IMR-90 (cell line): ENCODE data around the gene IDH3A. TPM values are rescaled to one million over a fixed set of nuclear protein-coding genes. Genes with fewer than 3 reads are reported as not detected.

ENCODE experiments used
- ATAC-seq: fragments of 200-7000 bp; cut with Tn5 transposase; 2 replicates; pipeline ENCODE4 v1.9.1; 2020; ENCODE audit warnings: low read depth, mild to moderate bottlenecking, moderate library complexity
- BruUV-seq: library from RNA; stranded (reverse); fragments of 400-500 nt; replicated peaks from 2 replicates; lab custom pipeline; 2021; lab: Mats Ljungman, UMichigan
- CTCF ChIA-PET: fragments of 300-600 bp; formaldehyde crosslinking; extraction: SDS; loops from one replicate; lab custom pipeline; 2021; ENCODE audit warnings: antibody characterized with exemption; lab: Yijun Ruan, JAX
- POLR2A ChIA-PET: fragments of 300-600 bp; sonication (Branson Sonifier 250); formaldehyde crosslinking; loops from one replicate; lab custom pipeline; 2022; ENCODE audit warnings: antibody characterized with exemption; ENCODE audit not compliant: unreplicated experiment; lab: Charles Lee
- DNase-seq: peaks from one replicate; pipeline ENCODE4 v3.0.0; 2013
- H2AFZ ChIP-seq: replicated peaks from 2 replicates; pipeline ENCODE3; 2013; ENCODE audit warnings: low read length, mild to moderate bottlenecking; ENCODE audit not compliant: poor library complexity
- H2AK5ac ChIP-seq: 2 replicates; pipeline ENCODE4 v1.6.1; 2013; ENCODE audit warnings: low read depth, low read length, inconsistent platforms
- H2AK9ac ChIP-seq: replicated peaks from 2 replicates; pipeline ENCODE3; 2013; ENCODE audit warnings: mild to moderate bottlenecking, low read depth, low read length, moderate library complexity; ENCODE audit not compliant: poor library complexity
- H2BK120ac ChIP-seq: 2 replicates; pipeline ENCODE4 v1.6.1; 2013; ENCODE audit warnings: low read depth, low read length, inconsistent platforms
- H2BK15ac ChIP-seq: 3 replicates; pipeline ENCODE4 v1.6.1; 2013; ENCODE audit warnings: low read depth, low read length, inconsistent platforms
- H2BK20ac ChIP-seq: 2 replicates; pipeline ENCODE4 v1.6.1; 2013; ENCODE audit warnings: low read depth, mild to moderate bottlenecking, inconsistent platforms, low read length, moderate library complexity
- H2BK5ac ChIP-seq: 2 replicates; pipeline ENCODE4 v1.6.1; 2013; ENCODE audit warnings: mild to moderate bottlenecking, low read depth, low read length, inconsistent platforms; ENCODE audit not compliant: poor library complexity, severe bottlenecking
- H3K14ac ChIP-seq: replicated peaks from 2 replicates; pipeline ENCODE4 v1.6.1; 2013; ENCODE audit warnings: low read depth, low read length, inconsistent platforms
- H3K18ac ChIP-seq: 2 replicates; pipeline ENCODE4 v1.6.1; 2013; ENCODE audit warnings: low read depth, low read length, control low read depth
- H3K23ac ChIP-seq: 2 replicates; pipeline ENCODE4 v1.6.1; 2013; ENCODE audit warnings: low read depth, low read length, inconsistent platforms
- H3K27ac ChIP-seq: 2 replicates; pipeline ENCODE4 v1.5.1; 2013; ENCODE audit warnings: mild to moderate bottlenecking, control low read depth, low read length; ENCODE audit not compliant: insufficient read depth
- H3K27me3 ChIP-seq: 2 replicates; pipeline ENCODE4 v1.6.1; 2013; ENCODE audit warnings: low read length; ENCODE audit not compliant: control insufficient read depth, insufficient read depth
- H3K36me3 ChIP-seq: 2 replicates; pipeline ENCODE4 v1.6.1; 2013; ENCODE audit warnings: low read length, mixed read lengths; ENCODE audit not compliant: control insufficient read depth, insufficient read depth
- H3K4ac ChIP-seq: 2 replicates; pipeline ENCODE4 v1.6.1; 2013; ENCODE audit warnings: low read depth, low read length, inconsistent platforms
- H3K4me1 ChIP-seq: 2 replicates; pipeline ENCODE4 v1.6.1; 2013; ENCODE audit warnings: low read length, mixed read lengths; ENCODE audit not compliant: control insufficient read depth, insufficient read depth
- H3K4me2 ChIP-seq: 2 replicates; pipeline ENCODE4 v1.6.1; 2013; ENCODE audit warnings: low read depth, mild to moderate bottlenecking, control low read depth, low read length, moderate library complexity
- H3K4me3 ChIP-seq: 2 replicates; pipeline ENCODE4 v1.5.1; 2013; ENCODE audit warnings: low read depth, mild to moderate bottlenecking, control low read depth, low read length, moderate library complexity; ENCODE audit not compliant: insufficient read depth
- H3K56ac ChIP-seq: 2 replicates; pipeline ENCODE4 v1.6.1; 2013; ENCODE audit warnings: low read length, inconsistent platforms; ENCODE audit not compliant: insufficient read depth; ENCODE audit errors: extremely low read depth
- H3K79me1 ChIP-seq, 2 experiments: 2 replicates each; pipeline ENCODE4 v1.6.1; 2013; ENCODE audit warnings: low read length in 2 of 2, inconsistent platforms in 1 of 2, low read depth in 1 of 2
- H3K9ac ChIP-seq: 2 replicates; pipeline ENCODE4 v1.6.1; 2013; ENCODE audit warnings: low read depth, low read length, control low read depth
- H3K9me1 ChIP-seq: 2 replicates; pipeline ENCODE4 v1.6.1; 2013; ENCODE audit warnings: low read length, inconsistent platforms; ENCODE audit not compliant: insufficient read depth
- H3K9me3 ChIP-seq: 2 replicates; pipeline ENCODE4 v1.6.1; 2013; ENCODE audit warnings: low read length; ENCODE audit not compliant: control insufficient read depth, insufficient read depth
- H4K20me1 ChIP-seq: 2 replicates; pipeline ENCODE4 v1.6.1; 2013; ENCODE audit warnings: low read length, inconsistent platforms; ENCODE audit not compliant: insufficient read depth
- H4K5ac ChIP-seq: 2 replicates; pipeline ENCODE4 v1.6.1; 2013; ENCODE audit warnings: mild to moderate bottlenecking, low read depth, low read length, control low read depth
- H4K8ac ChIP-seq, 2 experiments: 2 replicates each; pipeline ENCODE4 v1.6.1; 2013; ENCODE audit warnings: low read depth in 2 of 2, low read length in 2 of 2, control low read depth in 1 of 2, inconsistent platforms in 1 of 2
- H4K91ac ChIP-seq: 2 replicates; pipeline ENCODE4 v1.6.1; 2013; ENCODE audit warnings: low read depth, low read length, inconsistent platforms; ENCODE audit not compliant: insufficient read depth
- BHLHE40 ChIP-seq: fragments of 150-350 bp; IDR thresholded peaks from 2 replicates; pipeline ENCODE4 v1.6.1; 2016; ENCODE audit warnings: mild to moderate bottlenecking, low read depth, low read length
- CEBPB ChIP-seq: IDR thresholded peaks from 2 replicates; pipeline ENCODE4 v1.6.1; 2012; ENCODE audit warnings: low read depth, low read length, improper control_type of control experiment
- CHD1 ChIP-seq: IDR thresholded peaks from 2 replicates; pipeline ENCODE4 v1.6.1; 2012; ENCODE audit warnings: low read depth, low read length, improper control_type of control experiment
- FOS ChIP-seq: fragments of 150-350 bp; IDR thresholded peaks from 2 replicates; pipeline ENCODE4 v1.6.1; 2016; ENCODE audit warnings: low read depth, low read length
- MAZ ChIP-seq: IDR thresholded peaks from 2 replicates; pipeline ENCODE4 v1.6.1; 2012; ENCODE audit warnings: low read depth, mild to moderate bottlenecking, low read length, improper control_type of control experiment, moderate library complexity, borderline replicate concordance
- MXI1 ChIP-seq: IDR thresholded peaks from 2 replicates; pipeline ENCODE4 v1.6.1; 2012; ENCODE audit warnings: low read depth, mild to moderate bottlenecking, low read length, moderate library complexity, borderline replicate concordance
- NFE2L2 ChIP-seq: fragments of 150-350 bp; IDR thresholded peaks from 2 replicates; pipeline ENCODE4 v1.6.1; 2016; ENCODE audit warnings: low read depth, mild to moderate bottlenecking, low read length
- POLR2A ChIP-seq: IDR thresholded peaks from 2 replicates; pipeline ENCODE4 v1.6.1; 2012; ENCODE audit warnings: mild to moderate bottlenecking, low read depth, low read length
- RAD21 ChIP-seq: IDR thresholded peaks from 2 replicates; pipeline ENCODE4 v1.6.1; 2012; ENCODE audit warnings: low read length, improper control_type of control experiment
- RCOR1 ChIP-seq: IDR thresholded peaks from 2 replicates; pipeline ENCODE4 v1.6.1; 2012; ENCODE audit warnings: mild to moderate bottlenecking, low read length, improper control_type of control experiment; ENCODE audit not compliant: insufficient replicate concordance
- SMC3 ChIP-seq: fragments of 150-350 bp; IDR thresholded peaks from 2 replicates; pipeline ENCODE4 v1.6.1; 2016; ENCODE audit warnings: low read depth, mild to moderate bottlenecking, antibody characterized with exemption, low read length, moderate library complexity
- WGBS, 2 experiments: methylation state at CpG; one replicate each; pipeline versions ENCODE4 v1.1.5 to v1.1.7; 2013; ENCODE audit warnings: missing lambda C conversion rate in 2 of 2; ENCODE audit not compliant: insufficient read length in 1 of 2; ENCODE audit errors: extremely low coverage in 2 of 2; 5-methylcytosine and 5-hydroxymethylcytosine counted together
- dilution Hi-C: fragments of 300-500 bp; cut with HindIII; formaldehyde crosslinking; loops from one replicate; pipeline ENCODE4 v1.14.3; 2018; ENCODE audit warnings: low sequenced_read_pairs; ENCODE audit not compliant: unreplicated experiment
- in situ Hi-C: fragments of 300-500 bp; cut with MboI; formaldehyde crosslinking; loops from 3 replicates; pipeline ENCODE4 v1.14.3; 2019; ENCODE audit warnings: low sequenced_read_pairs, inconsistent platforms, mixed read lengths
- intact Hi-C: fragments of 100-400 bp; cut with micrococcal nuclease; formaldehyde crosslinking; loops from 2 replicates; pipeline ENCODE4 v1.10.0; 2022
- polyA plus RNA-seq, 3 experiments: library from polyadenylated mRNA; depleted of rRNA; stranded (reverse); fragments of >200 nt; gene quantifications; 2 replicates each; pipeline ENCODE4 v1.2.3, GENCODE V29; 2012; ENCODE audit warnings: low replicate concordance in 1 of 3
- total RNA-seq: library from RNA; depleted of rRNA; stranded (reverse); fragments of >200 nt; gene quantifications from 2 replicates; pipeline ENCODE4 v1.2.3, GENCODE V29; 2012
- TF ChIP-seq, protein P1 (sequence below): fragments of 150-350 bp; IDR thresholded peaks from 2 replicates; pipeline ENCODE4 v1.6.1; 2016; ENCODE audit warnings: low read depth, mild to moderate bottlenecking, low read length, moderate library complexity, borderline replicate concordance

IDH3A gene
- total and polyA plus RNA-seq, 2 of the 4 experiments (the other 2 are of a cell fraction), result 34.5 to 47.7 TPM

DNA sequence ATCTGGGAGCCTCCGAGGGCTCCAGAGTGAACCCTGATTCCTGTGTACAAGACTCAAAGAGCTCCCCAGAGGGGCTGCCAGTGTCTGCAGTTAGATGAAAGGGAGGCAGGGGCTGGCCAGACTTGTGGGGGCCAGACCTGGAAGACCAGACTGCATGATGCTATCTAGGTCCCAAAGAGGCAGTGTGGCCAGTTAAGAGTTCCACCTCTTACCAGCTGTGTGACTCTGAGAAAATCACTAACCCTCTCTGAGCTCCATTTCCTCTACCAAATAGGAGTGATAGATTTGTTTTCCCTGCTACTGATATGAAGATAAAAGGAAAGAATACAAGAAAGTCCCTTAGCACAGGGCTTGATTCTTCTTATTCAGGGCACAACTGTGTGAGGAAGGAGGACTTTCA is 56.2 kb downstream of the IDH3A start:
- no peak overlapping the region for H2BK20ac ChIP-seq
- no peak overlapping the region for H3K4me3 ChIP-seq
- H3K9me3 ChIP-seq, result no peaks in the 10 kb centered on the region
- H2AK5ac ChIP-seq, result no peak overlapping the region
- no peak overlapping the region for H4K8ac ChIP-seq
- H3K56ac ChIP-seq, result no peak overlapping the region
- ATAC-seq, result no peak
- no peak overlapping the region for H3K27ac ChIP-seq
- H2BK120ac ChIP-seq, result no peak overlapping the region
- H4K20me1 ChIP-seq, result no peaks in the 10 kb centered on the region
- in situ Hi-C loops, result no loop called here
- dilution Hi-C loops, result no loop called here
- TF ChIP-seq NFE2L2 (no peak), FOS (no peak), RAD21 (no peak), RCOR1 (no peak), BHLHE40 (no peak), POLR2A (no peak), CHD1 (no peak), SMC3 (no peak), CEBPB (no peak), MAZ (no peak), MXI1 (no peak)
- TF ChIP-seq, protein P1, sequence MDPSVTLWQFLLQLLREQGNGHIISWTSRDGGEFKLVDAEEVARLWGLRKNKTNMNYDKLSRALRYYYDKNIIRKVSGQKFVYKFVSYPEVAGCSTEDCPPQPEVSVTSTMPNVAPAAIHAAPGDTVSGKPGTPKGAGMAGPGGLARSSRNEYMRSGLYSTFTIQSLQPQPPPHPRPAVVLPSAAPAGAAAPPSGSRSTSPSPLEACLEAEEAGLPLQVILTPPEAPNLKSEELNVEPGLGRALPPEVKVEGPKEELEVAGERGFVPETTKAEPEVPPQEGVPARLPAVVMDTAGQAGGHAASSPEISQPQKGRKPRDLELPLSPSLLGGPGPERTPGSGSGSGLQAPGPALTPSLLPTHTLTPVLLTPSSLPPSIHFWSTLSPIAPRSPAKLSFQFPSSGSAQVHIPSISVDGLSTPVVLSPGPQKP, result no peak
- POLR2A ChIA-PET, result no interaction called here
- intact Hi-C loops, result no loop called here
- H3K27me3 ChIP-seq, result peaks cover 30% of the 10 kb centered on the region
- no peaks in the 10 kb centered on the region for H3K79me1 ChIP-seq
- H3K9me1 ChIP-seq, result no peaks in the 10 kb centered on the region
- H3K36me3 ChIP-seq, result no peaks in the 10 kb centered on the region
- H3K14ac ChIP-seq, result no peak overlapping the region
- H3K4ac ChIP-seq, result no peak overlapping the region
- no peak overlapping the region for H3K9ac ChIP-seq
- H2BK5ac ChIP-seq, result no peak overlapping the region
- no peak overlapping the region for H4K91ac ChIP-seq
- H3K4me2 ChIP-seq, result no peak overlapping the region
- no peak overlapping the region for H2AFZ ChIP-seq
- H4K5ac ChIP-seq, result no peak overlapping the region
- no peaks in the 10 kb centered on the region; the same call in 1 of the 2 replicates for H3K4me1 ChIP-seq
- WGBS, 2 experiments, result 67% methylated on average over 1 of the region's 1 CpG; no CpG with 5 or more reads in 1 of the 2 experiments
- CTCF ChIA-PET, result interaction anchor here (1.4 kb wide), 1 partner anchor 10 kb away, joined by 4 read pairs; no protein-coding TSS in a partner anchor
- BruUV-seq, result no TSS peak
- DNase-seq, result no peak
- H3K23ac ChIP-seq, result no peak overlapping the region
- no peak overlapping the region for H2AK9ac ChIP-seq
- H3K18ac ChIP-seq, result no peak overlapping the region
- H2BK15ac ChIP-seq, result no peak overlapping the region
